Kasumi-1 (cell line): ENCODE data around the gene RIPK4.

ENCODE experiments used
- DNase-seq, 2 experiments: peaks; one replicate each; lab custom pipeline; 2025; lab: John Stamatoyannopoulos, UW

Gene RIPK4

DNA sequence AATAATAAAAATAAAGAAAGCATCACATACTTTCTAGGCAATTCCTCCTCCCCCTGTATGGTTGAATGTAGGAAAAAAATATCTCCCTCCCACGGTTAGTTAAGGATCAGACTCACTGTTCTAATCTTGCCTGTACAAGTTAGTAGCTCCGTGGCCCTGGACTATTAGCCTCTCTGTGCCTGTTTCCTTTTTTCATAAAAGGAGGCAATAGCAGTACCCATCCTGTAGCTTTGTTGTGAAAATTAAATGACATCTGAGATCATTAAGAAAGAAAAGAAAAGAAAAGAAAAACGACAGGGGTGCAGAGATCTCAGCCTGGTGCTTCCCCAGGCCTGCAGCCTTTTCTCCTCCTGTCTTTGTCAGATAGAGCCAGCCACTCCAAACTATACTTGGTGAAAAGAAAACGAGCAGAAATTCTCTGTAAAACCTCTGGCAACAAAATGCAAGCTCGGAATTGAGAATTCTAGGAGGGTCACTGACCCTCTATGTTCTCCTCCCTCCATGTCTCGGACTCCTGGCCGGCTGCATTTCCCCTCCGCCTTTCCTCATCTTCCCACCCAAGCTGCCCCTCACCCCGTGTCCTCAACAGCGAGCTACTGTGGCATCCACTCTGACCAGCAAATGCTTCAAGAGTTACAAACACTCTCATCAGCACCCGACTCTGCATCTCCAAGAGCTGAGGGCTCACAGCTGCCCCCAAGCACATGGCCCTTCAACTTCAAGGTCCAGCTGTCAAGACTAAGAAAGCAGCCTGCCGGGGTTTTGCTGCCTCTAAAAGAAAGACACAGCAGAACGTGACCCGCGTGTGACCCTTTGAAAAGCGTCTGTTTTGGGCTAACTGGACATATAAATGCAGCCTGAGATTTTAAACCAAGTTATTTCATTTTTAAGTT is 13.6 kb downstream of the RIPK4 start:
- no peak for DNase-seq

DNA sequence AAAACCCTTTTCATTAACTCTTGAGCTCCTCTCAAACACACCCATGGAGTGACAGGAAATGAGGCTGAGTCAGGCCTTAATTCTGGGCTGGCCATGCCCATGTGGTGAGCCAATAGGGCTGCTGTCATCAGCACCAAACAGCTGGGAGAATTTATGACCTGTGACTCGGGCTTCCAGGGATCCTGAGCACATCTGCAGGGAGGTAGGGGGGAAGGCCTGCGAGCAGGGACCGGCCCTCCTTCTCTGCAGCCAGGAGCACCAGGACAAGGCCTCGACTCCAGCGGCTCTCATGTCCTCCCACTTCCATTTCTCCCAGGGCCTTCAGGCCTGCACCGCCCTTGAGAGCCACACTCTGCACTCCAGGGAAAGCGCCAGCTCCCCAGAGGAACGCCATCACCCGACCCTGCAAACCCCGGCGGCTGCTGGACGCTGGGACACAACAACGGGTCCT is 14.6 kb downstream of the RIPK4 start:
- DNase-seq: no peak

DNA sequence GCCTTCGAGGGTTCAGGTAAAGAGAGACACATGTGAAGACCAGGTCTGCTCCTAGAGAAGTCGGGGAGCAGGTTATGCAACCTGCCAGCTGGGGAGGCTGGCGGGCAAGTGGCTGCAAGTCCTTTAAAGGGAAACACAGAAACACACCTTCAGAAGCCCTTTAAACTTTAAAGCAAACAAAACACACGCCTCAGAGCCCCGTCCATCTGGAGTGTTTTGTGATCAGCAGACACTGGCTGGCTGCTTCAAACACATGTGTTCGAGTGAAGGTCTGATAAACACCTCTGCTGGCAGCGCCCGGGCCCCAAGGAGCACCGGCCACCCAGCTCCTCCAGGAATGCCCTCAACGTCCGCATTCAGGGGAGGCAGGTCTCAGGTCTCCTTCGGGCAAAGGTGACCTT is 15.2 kb downstream of the RIPK4 start:
- DNase-seq: no peak

DNA sequence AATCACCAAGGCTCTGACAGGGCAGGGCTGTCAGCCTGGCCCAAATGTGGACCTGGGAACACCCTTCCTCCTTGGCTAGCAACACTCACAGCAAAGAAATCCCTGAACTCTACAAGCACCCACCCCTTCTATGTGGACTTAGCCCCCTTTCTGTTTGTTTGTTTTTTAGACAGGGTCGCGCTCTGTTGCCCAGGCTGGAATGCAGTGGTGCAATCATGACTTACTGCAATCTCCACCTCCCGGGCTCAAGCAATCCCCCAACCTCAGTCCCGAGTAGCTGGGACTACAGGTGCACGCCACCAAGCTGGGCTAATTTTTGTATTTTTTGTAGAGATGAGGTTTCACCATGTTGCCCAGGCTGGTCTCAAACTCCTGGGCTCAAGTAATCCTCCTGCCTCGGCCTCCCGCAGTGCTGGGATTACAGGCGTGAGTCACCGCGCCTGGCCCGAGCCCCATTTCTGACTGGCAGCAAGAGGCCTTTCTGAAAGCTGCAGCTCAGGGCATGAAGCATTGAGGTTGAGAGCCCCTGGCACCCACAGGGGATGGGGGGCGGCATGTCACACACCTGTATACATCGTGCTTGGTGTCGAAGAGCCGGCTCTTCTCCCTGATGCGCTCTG is 16.2 kb downstream of the RIPK4 start:
- no peak for DNase-seq

DNA sequence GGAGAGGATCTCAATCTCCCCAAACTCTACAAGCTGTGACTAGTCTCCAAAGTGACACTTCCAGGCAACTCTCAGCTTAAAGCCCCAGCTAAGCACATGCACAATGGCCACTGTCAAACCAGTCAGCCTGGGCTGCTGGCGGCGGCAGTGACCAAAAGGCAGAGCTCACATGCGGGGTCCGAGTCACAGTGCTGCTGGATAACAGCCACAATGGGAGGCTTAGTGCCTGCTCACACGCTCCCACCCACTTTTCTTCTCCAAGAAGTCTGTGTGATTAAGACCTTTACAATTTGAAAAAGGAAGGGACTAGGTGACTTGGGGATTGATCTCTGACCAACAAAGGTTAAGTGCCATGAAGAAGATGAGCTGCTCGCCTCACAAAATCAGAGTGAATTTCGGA is 16.8 kb downstream of the RIPK4 start:
- no peak for DNase-seq

DNA sequence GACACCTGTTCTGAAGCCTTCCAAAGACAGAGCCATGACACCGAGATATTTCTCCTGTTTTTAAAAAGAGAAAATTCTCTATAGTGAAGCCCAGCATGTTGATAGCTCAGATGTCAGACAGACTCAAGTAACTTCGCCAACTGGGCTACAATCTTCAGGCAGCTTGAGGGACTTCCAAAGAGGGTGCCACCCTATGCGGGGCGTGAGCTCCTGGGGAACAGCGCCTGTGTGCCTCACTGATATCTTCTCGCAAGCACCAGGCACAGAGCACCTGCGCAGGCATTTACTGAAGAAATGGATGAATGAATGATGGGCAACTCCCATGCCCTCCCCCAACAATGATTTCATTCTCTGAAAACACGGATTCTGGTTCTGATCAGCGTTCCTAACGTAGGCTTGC is 17.6 kb downstream of the RIPK4 start:
- no peak for DNase-seq

DNA sequence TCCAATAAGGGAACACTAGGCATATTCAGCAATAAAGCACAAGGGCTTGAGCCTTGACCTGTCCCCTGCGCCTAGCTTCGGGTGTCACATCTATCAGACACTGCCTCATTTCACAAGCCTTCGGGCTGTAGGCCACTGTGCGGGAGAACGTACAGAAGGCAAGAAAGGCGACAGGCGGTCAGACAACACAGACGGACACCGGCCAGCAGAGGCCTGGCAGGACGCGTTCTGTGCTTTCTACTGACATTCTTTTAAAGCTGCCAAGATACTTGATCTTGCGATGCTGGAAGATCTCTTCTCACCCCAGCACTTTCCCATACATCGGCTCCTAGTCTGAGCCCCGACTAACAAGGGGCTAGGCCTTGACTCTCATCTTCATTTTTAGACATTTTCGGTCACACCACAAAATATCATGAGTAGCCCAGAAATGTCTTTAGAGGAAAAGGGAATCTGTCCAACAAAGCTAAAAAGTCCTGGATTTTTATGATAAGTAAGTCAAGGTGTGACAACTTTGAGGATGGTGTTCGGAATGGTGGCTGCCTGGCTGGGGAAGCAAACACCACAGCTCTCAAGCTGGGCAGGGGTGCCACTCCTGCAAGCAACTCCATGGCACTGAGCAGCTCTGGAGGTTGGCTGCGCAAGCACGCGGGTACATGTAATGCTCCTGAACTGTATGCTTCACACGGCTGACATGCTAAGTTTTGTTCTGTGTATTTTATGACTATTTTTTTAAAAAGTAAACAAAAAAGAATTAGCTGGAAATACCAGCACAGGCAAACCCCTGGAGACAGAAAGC is 18.7 kb downstream of the RIPK4 start:
- DNase-seq: no peak

DNA sequence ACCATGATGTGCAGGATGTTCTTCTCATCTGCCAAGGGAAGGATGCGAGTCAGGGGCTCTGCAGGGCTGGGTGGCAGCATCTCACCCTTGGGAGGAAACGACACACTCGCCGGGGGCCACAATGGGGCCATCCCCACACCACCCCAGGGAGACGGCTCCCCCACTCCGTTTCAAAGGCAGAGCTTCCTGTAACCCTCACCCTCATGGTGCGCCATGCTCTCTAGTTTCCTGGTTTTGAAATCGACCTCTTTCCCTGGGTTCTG is 20.2 kb downstream of the RIPK4 start:
- no peak for DNase-seq

DNA sequence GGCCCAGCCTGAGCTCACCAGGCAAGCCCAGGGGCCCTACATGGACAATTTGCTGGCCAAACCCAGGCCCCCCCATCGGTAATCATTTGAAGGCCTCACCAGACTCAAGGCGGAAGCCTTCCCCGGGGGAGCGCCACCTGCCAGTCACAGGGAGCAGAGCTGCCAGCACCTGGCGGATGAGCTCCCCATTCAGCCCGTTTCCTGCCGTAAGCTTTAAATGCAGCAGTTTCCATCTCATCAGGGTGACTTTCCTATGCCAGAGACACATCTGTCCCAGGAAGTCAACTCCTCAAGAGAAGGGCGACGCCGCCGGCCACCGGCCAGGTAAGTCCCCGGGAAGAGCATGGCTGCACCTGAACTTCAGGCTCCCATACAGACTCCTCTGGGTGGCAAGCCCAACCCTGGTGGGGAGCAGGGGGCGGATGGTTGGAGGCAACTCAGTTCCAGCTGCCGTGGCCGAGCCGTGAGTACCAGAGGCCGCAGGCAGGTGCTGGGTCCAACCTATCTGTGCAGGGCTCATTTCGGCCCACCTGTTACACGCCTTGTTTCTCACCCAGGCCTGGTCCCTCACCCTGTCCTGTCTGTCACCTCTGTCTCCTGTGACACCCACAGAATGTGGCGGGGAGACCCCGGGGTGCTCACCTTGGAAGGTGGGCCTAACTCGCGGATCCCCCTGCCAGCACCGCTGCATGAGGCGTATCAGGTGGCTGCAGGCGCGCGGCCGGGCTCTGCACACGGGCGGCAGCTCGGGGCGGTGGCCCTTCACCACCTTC is 20.7 kb downstream of the RIPK4 start:
- no peak for DNase-seq

DNA sequence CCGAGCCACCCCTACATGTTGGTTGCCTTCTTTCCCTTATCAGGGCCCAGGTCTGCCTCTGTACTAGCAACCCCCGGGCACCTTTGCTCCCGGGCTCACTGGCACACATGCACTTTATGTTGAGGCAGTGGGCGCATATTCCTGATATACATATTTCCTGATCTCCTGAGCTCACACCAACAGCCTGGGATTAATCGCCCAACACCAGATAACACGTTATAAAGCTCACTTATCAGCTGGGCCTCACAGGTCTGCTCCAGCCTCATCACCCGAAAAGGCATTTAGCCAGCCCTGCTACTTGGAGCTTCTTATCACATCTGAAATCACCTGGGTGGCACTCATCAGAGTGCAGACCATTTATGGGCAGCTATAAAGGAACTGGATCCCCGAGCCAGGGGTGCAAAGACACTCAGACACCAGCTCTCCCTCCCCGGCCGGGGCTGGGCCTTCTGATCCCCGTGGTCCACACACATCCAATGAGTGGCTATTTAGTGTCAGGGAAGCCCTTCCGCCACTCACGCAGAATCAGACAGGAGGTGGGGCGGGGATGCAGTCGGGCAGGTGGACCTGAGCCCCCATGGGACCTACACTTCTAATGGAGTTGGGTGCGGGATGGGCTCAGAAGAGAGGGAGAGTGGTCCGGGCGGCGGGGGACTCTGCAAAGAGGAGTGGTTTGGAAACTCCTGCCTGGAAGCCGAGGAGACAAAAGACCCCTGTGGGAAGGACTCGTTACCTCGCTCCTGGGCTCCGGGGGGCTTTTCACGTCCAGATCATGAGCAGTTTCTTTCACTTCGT is 21.6 kb downstream of the RIPK4 start:
- no peak for DNase-seq

DNA sequence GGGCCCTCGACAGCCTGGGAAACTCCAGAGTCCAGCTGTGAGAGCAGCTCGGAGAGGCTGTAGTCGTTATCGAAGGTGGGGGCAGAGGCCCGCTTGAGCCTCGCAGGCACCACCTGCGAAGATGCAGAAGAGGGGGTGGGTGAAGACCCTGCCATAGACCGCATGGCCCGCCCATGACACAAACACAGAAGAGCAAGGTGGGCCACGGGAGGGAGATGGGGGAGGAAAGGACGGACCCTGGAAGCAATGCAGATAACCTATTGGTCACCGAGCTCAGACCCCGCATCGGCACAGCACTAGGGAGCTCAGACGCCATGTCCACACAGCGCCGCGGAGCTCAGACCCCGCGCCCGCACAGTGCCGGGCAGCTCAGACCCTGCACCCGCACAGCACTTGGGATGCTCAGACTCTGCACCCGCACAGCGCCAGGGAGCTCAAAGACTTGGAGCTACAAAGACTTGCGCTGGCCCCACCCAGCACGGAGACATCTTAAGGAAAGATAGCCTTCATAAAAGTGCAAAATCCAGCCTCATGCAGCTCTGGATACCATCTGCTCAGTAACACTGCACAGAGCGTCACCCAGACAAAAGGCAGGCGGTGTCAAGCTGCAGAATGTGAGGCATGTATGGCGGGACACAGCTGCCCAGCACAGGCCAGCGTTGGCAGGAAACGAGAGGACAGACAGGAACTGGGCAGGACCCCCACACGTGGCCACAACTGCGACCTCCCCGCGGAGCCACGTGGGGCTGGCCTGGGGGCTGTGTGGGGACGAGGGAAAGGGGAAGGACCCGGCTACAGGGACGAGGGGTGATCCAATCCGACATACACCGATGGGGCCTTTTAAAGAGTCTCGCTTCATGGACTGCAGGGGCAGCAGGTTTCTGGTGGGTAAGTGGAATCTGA is 22.6 kb downstream of the RIPK4 start:
- no peak for DNase-seq

DNA sequence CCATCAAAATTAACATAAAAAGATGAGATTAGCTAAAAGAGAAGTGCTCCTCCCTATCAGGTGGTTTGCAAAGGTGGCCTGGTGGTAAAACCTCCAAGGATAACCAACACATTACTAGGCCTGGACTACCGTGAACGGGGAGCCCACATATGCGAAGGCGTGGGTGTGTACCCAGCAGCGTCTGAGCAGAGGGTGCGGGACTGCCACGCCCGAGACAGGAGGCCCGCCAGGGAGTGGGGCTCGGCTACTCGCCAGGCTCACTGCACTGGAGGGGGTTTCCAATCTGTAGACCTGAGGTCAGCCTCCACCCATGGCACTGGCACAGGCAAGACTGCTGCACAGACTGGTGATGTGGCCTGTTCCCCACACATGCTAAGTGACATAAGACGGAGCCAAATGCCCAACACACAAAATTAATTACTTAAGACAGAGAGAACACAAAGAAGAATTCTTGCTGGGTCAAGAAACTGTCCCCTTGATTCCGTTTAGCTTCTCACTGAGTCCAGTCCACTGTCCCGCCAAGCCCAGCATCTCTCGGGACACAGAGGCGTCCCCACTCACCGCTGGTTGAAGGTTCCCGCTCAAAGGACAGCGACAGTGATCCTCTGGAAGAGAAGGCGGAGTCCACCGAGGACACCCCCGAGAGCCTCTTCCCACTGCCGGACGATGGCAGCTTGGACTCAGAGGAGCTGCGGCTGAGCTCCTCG is 23.4 kb downstream of the RIPK4 start:
- DNase-seq: no peak

DNA sequence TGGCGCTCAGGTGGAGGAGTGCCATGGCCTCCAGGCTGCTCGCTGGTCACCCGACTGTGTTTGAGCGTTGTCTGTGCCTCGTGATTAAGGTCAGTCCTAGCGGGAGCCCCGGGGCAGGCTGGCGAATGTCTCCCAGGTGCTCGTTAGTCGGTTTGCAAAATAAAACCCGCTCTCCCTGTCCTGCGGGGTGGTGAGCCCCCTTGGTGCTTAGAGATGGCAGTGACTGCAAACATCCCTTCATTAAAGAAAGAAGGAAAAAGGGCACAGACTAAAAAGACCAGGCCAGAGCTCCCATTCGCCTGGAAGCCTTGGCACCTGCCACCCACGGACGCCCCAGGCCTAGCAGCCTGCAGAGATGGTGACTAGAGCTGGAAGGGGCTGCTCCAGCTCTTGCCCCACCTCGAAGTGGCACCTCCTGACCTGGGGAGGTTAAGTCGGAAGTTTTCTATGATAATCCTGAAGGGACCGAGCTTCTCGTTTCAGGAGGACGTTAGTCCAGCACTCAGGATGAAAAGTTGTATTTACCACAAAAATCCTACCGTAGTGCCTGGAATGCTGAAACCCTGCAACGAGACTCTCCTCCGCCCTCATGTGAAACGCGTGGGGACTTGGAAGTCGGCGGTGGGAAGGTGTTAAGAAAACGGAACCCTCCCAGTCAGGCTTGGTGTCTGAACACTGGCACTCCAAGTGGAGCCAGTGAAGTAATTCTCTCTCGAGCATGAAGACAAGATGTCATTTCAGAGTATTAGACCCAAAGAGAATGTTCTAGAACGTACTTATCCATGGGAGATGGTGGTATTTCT is 24.6 kb downstream of the RIPK4 start:
- DNase-seq: no peak

DNA sequence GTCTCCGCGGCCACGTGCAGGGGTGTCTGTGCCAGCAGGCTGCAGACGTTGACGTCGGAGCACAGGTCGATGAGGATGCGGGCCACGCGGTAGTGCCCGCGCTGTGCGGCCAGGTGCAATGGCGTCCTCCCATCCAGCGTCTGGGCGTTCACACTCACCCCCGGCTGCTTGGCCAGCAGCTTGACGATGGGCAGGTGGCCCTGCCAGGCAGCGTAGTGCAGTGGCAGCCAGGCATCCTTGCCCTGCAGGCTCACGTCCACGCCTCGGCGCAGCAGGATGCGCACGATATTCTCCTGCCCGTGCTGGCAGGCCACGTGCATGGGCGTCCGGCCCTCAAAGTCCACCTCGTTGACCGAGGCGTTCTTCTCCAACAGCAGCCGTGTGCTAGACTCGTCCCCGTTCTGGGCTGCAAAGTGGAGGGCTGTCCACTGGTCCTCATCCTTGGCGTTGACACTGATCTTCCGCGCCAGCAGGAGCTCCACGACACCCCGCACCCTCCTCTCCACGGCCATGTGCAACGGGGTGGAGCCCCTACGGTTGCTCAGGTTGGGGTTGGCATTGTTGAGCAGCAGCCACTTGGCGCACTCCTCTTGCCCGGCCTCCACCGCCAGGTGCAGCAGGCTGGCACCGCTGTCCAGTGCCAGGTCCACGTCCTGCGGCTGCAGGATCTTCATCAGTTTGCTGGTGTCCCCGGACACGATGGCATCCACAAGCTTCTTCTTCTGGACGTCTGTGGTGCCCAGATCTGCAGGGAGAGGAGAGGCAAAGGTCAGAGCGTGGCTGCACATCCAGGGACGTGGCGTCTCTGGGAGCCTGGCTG is 25.4 kb downstream of the RIPK4 start:
- no peak for DNase-seq

DNA sequence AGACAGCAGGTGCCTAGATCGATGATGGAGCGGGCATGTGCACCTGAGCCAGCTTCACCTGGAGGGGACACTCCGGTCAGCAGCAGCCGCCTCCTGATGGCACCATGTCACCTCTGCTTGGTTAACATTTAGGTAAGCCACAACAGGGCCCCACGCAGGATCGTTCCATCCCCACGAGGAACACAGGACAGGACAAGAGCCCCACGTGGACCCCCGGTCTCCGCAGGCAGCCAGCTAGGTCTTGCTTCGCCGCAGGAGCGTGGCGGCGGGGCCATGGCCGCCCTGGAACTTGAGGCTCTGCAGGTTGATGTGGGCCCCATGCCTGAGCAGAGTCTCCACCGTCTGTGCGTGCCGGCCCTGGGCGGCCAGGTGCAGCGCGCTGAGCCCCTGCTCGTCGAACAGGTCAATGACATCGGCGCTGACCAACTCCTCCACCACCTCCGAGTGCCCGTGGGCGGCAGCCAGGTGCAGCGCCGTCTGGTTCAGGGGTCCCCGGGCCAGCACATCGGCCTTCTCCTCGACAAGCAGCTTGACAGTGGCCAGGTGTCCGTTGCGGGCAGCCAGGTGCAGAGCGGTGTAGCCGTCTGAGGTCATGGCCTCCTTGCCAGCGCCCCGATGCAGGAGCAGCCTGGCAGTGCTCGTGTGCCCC is 26.1 kb downstream of the RIPK4 start:
- DNase-seq: no peak

DNA sequence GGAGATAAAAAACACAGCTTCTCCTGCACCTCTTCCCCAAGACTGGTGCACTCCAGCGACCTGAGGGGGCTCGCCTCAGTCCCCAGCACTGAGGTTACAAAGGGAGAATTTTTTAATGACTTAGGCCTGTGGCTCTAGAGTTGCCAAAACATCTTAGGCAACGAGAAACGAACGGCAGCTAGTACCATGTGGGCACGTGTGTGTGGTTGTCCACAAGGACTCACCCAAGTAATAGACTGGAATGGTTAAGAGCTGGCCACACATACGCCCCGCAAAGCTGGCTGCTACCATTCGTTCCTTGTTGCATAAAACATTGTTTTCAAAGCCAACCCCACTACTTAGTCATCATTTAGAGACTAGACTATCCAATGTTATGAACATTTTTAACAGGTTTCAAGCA is 26.9 kb downstream of the RIPK4 start:
- no peak for DNase-seq

DNA sequence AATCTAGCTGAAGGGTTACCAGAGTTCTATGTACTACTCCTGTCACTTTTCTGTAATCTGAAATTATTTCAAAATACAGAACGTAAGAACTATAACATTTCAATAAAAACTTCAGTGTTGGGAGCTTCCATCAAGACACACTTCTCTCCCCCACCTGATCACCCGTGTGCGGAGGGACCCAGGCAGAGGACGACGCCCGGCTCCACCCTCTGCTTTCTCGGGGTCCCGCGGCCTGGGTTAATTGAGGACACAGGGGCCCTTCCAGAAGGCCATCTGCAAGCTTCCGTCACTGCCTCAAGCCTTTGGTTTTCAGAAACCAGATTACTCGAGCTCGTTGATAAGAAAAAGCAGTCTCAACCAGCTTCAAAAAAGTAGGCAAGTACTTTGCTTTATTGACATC is 27.8 kb downstream of the RIPK4 start:
- no peak for DNase-seq
